HG03135 (cell line): Measurements from ENCODE around the gene CDK5RAP3.
"Not testable (repeated sequence)": the region's sequence is repeated elsewhere in the genome, so short reads cannot be mapped to it uniquely, and the experiment has no call there.

Experiments used
- ATAC-seq: cut with Tn5 transposase; IDR thresholded peaks from one replicate; pipeline ENCODE4 v1.9.1; 2021; ENCODE audit warnings: mild to moderate bottlenecking, moderate library complexity; ENCODE audit not compliant: unreplicated experiment

The CDK5RAP3 gene

GRCh38 chr17:47970725-47971499 is at the start of gene CDK5RAP3:
Gene CDK5RAP3 (plus strand): TSS chr17:47971113. CDS start chr17:47971147, 34 bp downstream.
- ATAC-seq = peak; percentile 95

GRCh38 chr17:47924785-47925677 is 45.9 kb upstream of the CDK5RAP3 start:
- no peak for ATAC-seq

DNA sequence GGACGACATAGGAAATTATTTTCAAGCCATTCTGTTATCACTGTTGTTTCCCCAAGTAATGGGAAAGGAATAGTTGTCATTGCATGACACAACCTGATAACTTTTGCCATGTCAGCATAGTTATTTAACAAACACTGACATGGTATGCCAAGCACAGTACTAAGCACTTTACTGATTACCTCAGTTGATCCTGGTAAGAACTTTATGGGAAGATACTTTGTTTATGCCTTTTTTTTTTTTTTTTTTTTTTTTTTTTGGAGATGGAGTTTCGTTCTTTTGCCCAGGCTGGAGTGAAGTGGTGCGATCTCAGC is 45.3 kb upstream of the CDK5RAP3 start:
- no peak for ATAC-seq

GRCh38 chr17:47927821-47928400 is 43.0 kb upstream of the CDK5RAP3 start:
- no peak for ATAC-seq

DNA sequence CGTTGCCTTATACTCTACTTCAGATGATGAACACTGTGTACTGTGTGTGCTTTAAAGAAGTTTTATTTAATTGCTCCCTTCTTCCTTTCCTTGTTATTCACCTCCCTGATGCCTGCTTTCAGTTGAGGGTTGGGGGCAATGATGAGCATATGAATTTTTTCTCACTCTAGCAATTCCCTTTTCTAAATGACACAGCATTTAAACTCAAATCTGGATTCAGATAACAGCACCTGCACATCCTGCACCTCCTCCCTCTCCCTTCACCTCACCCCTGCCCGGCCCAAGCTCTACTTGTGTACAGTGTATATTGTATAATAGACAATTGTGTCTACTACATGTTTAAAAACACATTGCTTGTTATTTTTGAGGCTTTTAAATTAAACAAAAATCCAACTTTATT is 42.5 kb upstream of the CDK5RAP3 start:
- no peak for ATAC-seq

GRCh38 chr17:47929218-47930000 is 41.5 kb upstream of the CDK5RAP3 start:
- ATAC-seq = no peak

DNA sequence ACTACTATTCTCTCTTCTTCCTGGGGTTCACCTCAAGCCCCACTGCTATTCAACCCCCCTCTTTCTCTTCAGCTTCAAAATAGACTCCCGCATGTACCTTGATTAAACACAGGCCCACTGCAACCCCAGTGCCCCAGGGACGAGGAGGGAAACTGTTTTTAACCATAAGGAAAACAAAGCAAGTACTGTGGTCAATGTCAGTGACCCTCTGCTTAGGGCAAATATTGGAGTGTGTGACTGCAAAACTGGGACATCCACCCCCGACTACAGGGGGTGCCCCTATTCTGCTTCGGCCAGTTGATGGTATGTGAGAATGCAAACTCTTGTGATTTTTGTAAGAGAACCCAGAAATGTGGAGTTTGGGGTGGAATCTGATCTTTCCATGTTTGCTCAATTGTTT is 39.1 kb upstream of the CDK5RAP3 start:
- ATAC-seq = no peak

DNA sequence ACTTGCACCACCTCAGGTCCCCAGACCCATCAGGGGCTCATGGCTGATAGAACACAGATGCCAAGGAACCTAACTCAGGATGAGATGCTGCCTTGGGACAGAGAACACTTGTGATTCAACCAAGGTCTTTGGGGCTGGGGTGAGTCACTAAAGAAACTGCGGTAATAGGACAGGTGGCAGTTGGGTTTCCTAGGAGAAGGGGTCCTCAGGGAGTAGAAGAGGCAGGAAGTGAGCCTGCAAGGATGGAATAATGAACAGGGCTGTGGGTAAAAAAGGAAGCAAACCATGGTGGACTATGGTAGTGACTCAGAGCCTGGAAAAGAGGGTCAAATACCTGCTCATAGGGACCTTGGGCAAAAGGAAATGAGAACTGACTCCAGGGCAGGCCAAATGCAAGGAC is 36.1 kb upstream of the CDK5RAP3 start:
- no peak for ATAC-seq

GRCh38 chr17:47935468-47935867 is 35.4 kb upstream of the CDK5RAP3 start:
- not testable (repeated sequence) for ATAC-seq

- no peak for ATAC-seq
Measured at GRCh38 chr17:47935961-47936360, 35.0 kb upstream of the CDK5RAP3 start.

DNA sequence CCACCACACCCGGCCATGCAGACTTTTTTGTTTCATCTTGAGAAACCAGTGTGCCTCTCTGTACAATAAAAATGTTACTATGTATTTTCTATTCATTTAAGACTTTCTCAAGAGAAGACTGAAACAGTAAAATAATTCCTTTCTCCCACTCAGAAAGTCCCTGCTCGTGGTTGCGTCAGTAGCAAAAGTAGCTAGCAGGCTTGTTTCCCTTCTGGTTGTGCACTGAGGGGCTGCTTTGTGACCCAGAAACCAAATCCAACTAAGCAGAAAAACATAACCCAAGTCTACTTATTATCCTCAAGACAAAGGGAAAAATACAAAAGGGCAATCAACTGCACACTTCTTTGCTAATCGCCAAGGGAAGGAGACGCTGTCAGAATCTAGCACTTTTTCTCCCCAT is 33.0 kb upstream of the CDK5RAP3 start:
- no peak for ATAC-seq

- ATAC-seq = peak; percentile 93
Measured at GRCh38 chr17:47941246-47942095, 29.4 kb upstream of the CDK5RAP3 start, which contains the start of gene PNPO. Gene PNPO (plus strand): TSS chr17:47941571. CDS start chr17:47941676, 105 bp downstream.

DNA sequence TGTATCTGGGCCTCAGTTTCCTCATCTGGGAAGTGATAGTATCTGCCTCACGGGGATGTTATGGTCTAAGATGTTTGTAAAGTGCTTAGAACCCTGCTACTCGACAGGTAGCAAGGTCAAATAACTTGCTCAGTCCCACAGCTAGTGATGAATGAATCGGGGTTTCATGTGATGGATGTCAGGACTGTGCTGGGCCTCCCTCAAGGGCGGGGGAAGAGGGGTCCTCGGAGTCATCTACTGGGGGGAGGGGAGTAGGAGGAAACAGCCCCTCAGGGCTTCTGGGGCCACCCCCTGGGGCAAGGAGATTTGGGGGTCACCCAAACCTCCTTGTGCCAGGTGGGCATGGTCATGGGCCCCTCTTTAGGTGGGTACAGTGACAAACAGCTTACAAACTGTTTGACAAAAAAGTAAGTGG is 28.8 kb upstream of the CDK5RAP3 start:
- no peak for ATAC-seq

DNA sequence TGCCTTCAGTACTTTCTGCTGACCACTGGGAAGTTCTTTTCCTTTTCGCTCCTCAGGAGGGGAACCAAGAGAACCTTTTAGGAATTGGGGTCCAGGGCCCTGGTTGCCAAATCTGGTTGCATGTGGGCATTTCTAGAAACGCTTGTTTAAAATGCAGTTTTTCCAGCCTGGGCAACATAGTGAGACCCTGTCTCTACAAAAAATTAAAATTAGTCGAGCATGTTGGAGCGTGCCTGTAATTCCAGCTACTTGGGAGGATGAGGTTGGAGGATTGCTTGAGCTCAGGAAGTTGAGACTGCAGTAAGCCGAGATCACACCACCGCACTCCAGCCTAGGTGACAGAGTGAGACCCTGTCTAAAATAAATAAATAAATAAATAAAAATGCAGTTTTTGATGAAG is 28.3 kb upstream of the CDK5RAP3 start:
- ATAC-seq = no peak

- no peak for ATAC-seq
Measured at GRCh38 chr17:47945080-47945479, 25.8 kb upstream of the CDK5RAP3 start.

DNA sequence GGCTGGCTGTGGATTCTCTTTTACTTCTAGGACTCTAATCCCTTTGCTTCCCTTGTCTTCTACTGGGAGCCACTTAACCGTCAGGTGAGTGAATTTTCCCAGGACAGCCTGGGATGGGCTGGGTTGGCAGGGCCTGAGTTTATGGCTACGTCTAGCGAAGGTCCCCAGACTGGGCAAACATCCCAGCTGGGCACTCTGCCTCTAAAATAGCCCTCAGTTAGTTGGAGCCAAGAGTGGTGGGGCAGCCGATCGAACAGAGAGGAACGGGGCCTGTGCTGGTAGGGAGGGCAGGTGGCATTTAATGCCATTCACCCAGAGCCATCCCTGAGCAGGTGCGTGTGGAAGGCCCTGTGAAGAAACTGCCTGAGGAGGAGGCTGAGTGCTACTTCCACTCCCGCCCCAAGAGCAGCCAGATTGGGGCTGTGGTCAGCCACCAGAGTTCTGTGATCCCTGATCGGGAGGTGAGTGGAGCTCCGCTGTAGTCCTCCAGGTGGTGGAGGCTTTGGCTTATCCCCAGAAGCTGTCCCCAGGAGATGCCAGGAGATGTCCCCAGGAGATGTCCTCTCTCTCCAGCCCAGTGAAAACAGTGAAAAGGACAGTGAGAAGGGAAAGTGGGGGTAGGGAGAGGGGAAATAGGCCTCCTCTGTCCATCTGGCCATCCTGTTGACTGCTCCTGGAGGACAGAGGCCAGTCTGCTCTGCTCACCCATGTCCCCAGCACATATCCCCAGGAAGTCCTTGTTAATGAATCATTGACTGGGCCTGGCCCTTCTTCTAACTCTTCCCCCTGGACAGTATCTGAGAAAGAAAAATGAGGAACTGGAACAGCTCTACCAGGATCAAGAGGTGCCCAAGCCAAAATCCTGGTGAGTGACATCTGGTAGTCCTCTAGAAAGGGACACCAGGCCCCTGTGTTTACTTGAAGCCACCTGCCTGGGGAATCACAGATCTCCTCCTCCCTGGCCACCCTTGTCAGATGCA is 25.1 kb upstream of the CDK5RAP3 start:
- no peak for ATAC-seq

GRCh38 chr17:47946516-47946915 is 24.4 kb upstream of the CDK5RAP3 start:
- no peak for ATAC-seq

DNA sequence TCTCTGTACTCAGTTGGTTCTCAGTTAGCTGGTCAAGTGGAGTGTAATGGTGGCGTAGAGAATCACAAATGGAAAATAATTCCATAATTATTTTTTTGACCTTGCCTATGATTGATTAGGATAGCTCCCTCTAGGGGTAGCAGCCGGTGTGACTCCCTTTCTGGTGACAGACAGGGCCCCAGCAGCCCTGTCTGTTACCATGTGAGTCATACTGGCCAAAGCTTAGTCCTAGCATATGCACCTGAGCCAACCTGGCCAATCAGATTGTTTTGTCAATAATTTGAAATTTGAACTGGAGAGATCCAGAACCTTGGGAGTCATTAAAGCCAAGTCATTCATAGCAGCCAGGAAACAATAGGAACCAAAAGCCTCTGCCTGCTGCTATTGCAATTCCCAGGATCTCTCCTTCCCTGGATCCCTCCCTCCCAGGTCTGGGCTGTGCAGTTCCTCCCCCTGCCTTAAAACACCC is 23.9 kb upstream of the CDK5RAP3 start:
- ATAC-seq = no peak
